Esophagus (tissue), 2 donors: ENCODE data around the gene TAGLN. TPM values are rescaled to one million over a fixed set of nuclear protein-coding genes. Genes with fewer than 3 reads are reported as not detected.

Experiments used
- H3K27ac ChIP-seq, 2 donors: one replicate each; pipeline ENCODE4 v1.5.1; 2013; ENCODE audit warnings: low read depth in 2 of 2, mild to moderate bottlenecking in 2 of 2, inconsistent platforms in 1 of 2, low read length in 1 of 2, moderate library complexity in 1 of 2
- H3K27me3 ChIP-seq, 2 donors: one replicate each; pipeline ENCODE4 v1.6.1; 2013; ENCODE audit warnings: low read length in 2 of 2, control low read depth in 1 of 2, mild to moderate bottlenecking in 1 of 2; ENCODE audit not compliant: insufficient read depth in 2 of 2, control insufficient read depth in 1 of 2
- H3K36me3 ChIP-seq, 2 donors: one replicate each; pipeline ENCODE4 v1.6.1; 2013; ENCODE audit warnings: low read length in 1 of 2; ENCODE audit not compliant: control insufficient read depth in 2 of 2, insufficient read depth in 2 of 2
- H3K4me1 ChIP-seq, 2 donors: one replicate each; pipeline ENCODE4 v1.6.1; 2013; ENCODE audit warnings: low read length in 1 of 2; ENCODE audit not compliant: control insufficient read depth in 2 of 2, insufficient read depth in 2 of 2
- H3K4me3 ChIP-seq, 2 donors: one replicate each; pipeline ENCODE4 v1.5.1; 2013; ENCODE audit warnings: low read length in 2 of 2, mild to moderate bottlenecking in 2 of 2, low read depth in 1 of 2, moderate library complexity in 1 of 2
- H3K9me3 ChIP-seq, 2 donors: one replicate each; pipeline ENCODE4 v1.6.1; 2013; ENCODE audit warnings: mild to moderate bottlenecking in 2 of 2, low read depth in 1 of 2, low read length in 1 of 2, moderate library complexity in 1 of 2; ENCODE audit not compliant: control insufficient read depth in 2 of 2, insufficient read depth in 1 of 2
- WGBS, 2 donors: extraction: QIAGEN DNeasy Blood & Tissue Kit; methylation state at CpG; one replicate each; pipeline ENCODE4 v1.1.7; 2013; 5-methylcytosine and 5-hydroxymethylcytosine counted together
- polyA plus RNA-seq, 2 donors: library from polyadenylated mRNA; stranded (reverse); fragments of 200-250 nt; gene quantifications; one replicate each; pipeline ENCODE4 v1.2.3, GENCODE V29; 2013
- donor health status: healthy with polysubstance abuse.
- donor health status: Bipolar disorder and iron deficiency.

Gene TAGLN
- polyA plus RNA-seq, 2 donors, result 469 to 1,217 TPM

GRCh38 chr11:117193130-117194020 is 5.8 kb upstream of the TAGLN start:
- no peaks in the 10 kb centered on the region for H3K9me3 ChIP-seq
- no peak overlapping the region for H3K27ac ChIP-seq
- H3K36me3 ChIP-seq, result peaks cover 2 to 34% of the 10 kb centered on the region in 2 donors
- no peaks in the 10 kb centered on the region for H3K27me3 ChIP-seq
- peaks cover 3 to 17% of the 10 kb centered on the region in 2 donors for H3K4me1 ChIP-seq
- no peak overlapping the region for H3K4me3 ChIP-seq
- WGBS, 2 donors, result 90 to 93% methylated on average over 15 of the region's 15 CpGs

GRCh38 chr11:117194267-117194666 is 4.9 kb upstream of the TAGLN start:
- H3K36me3 ChIP-seq, result peaks cover 0 to 26% of the 10 kb centered on the region in 2 donors
- no peak overlapping the region for H3K4me3 ChIP-seq
- no peak overlapping the region for H3K27ac ChIP-seq
- no peaks in the 10 kb centered on the region for H3K27me3 ChIP-seq
- peaks cover 3 to 17% of the 10 kb centered on the region in 2 donors for H3K4me1 ChIP-seq
- no peaks in the 10 kb centered on the region for H3K9me3 ChIP-seq
- WGBS, 2 donors, result 67 to 81% methylated on average over 5 of the region's 5 CpGs

- Histone ChIP-seq H3K9me3 (no peaks in the 10 kb centered on the region), H3K4me3 (no peak overlapping the region), H3K27ac (no peak overlapping the region), H3K27me3 (no peaks in the 10 kb centered on the region), H3K4me1 (peaks cover 3 to 17% of the 10 kb centered on the region in 2 donors), H3K36me3 (peaks cover 0 to 19% of the 10 kb centered on the region in 2 donors)
- WGBS, 2 donors, result 51 to 78% methylated on average over 4 of the region's 4 CpGs
These were observed 3.9 kb upstream of the TAGLN start for GRCh38 chr11:117195258-117195657.

GRCh38 chr11:117195761-117196160 is 3.4 kb upstream of the TAGLN start:
- Histone ChIP-seq H3K27ac (no peak overlapping the region), H3K4me3 (no peak overlapping the region), H3K9me3 (no peaks in the 10 kb centered on the region), H3K4me1 (peaks cover 3 to 17% of the 10 kb centered on the region in 2 donors), H3K27me3 (no peaks in the 10 kb centered on the region), H3K36me3 (peaks cover 0 to 14% of the 10 kb centered on the region in 2 donors)
- WGBS, 2 donors, result 86 to 90% methylated on average over 19 of the region's 19 CpGs

- Histone ChIP-seq H3K27ac (peak overlapping the region in 1 of 2 donors; percentile 52), H3K36me3 (peaks cover 0 to 11% of the 10 kb centered on the region in 2 donors)
These were observed 2.2 kb upstream of the TAGLN start for GRCh38 chr11:117197006-117197405.

GRCh38 chr11:117197516-117198456 is 1.4 kb upstream of the TAGLN start:
- Histone ChIP-seq H3K4me3 (peak overlapping the region in 1 of 2 donors; percentile 22), H3K27ac (peak overlapping the region; percentile 80 to 88), H3K36me3 (peaks cover 0 to 8% of the 10 kb centered on the region in 2 donors), H3K27me3 (no peaks in the 10 kb centered on the region), H3K4me1 (peaks cover 3 to 12% of the 10 kb centered on the region in 2 donors), H3K9me3 (no peaks in the 10 kb centered on the region)
- 45 to 47% methylated on average over 17 of the region's 17 CpGs for WGBS, 2 donors

More at GRCh38 chr11:117197006-117197405, 2.2 kb upstream of the TAGLN start:
- Histone ChIP-seq H3K4me3 (no peak overlapping the region), H3K9me3 (no peaks in the 10 kb centered on the region), H3K27me3 (no peaks in the 10 kb centered on the region), H3K4me1 (peaks cover 3 to 17% of the 10 kb centered on the region in 2 donors)
- WGBS, 2 donors, result 85 to 90% methylated on average over 7 of the region's 7 CpGs

GRCh38 chr11:117198613-117199012 is 557 bp upstream of the TAGLN start:
- H3K4me3 ChIP-seq, result peak overlapping the region in 1 of 2 donors; percentile 22
- H3K4me1 ChIP-seq, result peaks cover 0 to 10% of the 10 kb centered on the region in 2 donors
- WGBS, 2 donors, result 68 to 69% methylated on average over 4 of the region's 4 CpGs

GRCh38 chr11:117199916-117200812 is 994 bp downstream of the TAGLN start:
- H3K27me3 ChIP-seq, result no peaks in the 10 kb centered on the region
- 60 to 67% methylated on average over 13 of the region's 13 CpGs for WGBS, 2 donors
- H3K36me3 ChIP-seq, result peaks cover 0 to 18% of the 10 kb centered on the region in 2 donors
- H3K9me3 ChIP-seq, result no peaks in the 10 kb centered on the region
- H3K27ac ChIP-seq, result peak overlapping the region; percentile 61 to 86
- peak overlapping the region; percentile 44 to 49 for H3K4me3 ChIP-seq
- H3K4me1 ChIP-seq, result peaks cover 0 to 10% of the 10 kb centered on the region in 2 donors

More at GRCh38 chr11:117198613-117199012, 557 bp upstream of the TAGLN start:
- Histone ChIP-seq H3K27me3 (no peaks in the 10 kb centered on the region), H3K27ac (peak overlapping the region; percentile 80 to 88), H3K9me3 (no peaks in the 10 kb centered on the region), H3K36me3 (peaks cover 0 to 16% of the 10 kb centered on the region in 2 donors)
